Measurements from ENCODE around the gene SYNE2. TPM values are rescaled to one million over a fixed set of nuclear protein-coding genes. Genes with fewer than 3 reads are reported as not detected.
A peak's percentile ranks its signal among the peaks of the same experiment; 100 is the strongest.
"Not testable (repeated sequence)": the region's sequence is repeated elsewhere in the genome, so short reads cannot be mapped to it uniquely, and the experiment has no call there.

Gene SYNE2
- polyA plus RNA-seq, 1 donor, result 158 TPM

DNA sequence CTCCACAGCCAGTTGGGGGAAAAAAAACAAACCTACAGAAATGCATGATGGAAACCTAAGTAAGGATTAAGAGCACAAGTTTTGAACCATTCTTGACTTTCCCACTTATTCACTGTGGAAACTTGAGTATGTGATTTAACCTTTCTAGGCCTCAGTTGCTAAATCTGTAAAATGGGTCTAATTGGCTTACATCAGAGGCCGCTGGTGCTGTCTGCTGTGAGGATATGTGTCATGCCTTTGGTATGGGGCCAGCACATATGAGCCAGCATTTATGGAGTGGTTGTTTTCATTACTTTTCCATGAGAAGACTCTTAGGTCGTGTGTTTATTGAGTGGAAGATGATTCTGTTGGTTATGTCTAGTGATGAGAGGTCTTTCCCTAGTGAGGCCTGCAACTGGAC lies 339.0 kb downstream of the SYNE2 start:
- no peak for DNase-seq

DNA sequence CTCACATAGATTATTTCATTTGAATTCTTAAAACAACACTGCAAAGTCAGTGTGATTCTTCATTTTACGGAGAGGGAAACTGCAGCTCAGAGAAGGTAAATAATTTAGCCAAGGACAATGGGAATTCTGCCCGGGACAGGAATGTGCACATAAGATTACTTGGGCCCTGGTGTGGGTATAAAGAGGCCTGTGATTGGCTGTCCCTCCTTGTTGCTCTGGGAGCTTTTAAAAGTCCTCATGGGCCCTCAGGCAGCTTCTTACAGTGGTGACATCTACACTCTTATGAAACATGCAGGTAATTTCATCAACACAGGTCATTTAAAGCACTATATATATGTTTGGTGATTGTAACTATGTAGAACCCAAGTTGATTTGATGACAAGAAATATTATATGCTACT lies 341.0 kb downstream of the SYNE2 start:
- no peak for DNase-seq

DNA sequence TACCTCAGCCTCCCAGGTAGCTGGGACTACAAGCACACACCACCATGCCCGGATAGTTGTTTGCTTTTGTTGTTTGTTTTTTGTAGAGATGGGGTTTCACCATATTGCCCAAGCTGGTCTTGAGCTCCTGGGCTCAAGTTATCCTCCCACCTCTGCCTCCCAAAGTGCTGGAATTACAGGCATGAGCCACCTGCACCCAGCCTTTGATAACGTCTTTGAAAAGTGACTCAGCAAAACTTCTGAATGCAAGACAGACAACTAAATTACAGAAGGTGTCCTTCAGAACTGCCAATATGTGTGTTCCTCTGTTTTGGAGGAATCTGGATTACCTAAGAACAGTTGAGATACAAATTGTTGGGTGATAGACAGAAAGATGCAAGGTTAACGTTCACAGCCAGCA lies 341.6 kb downstream of the SYNE2 start:
- DNase-seq, result no peak

DNA sequence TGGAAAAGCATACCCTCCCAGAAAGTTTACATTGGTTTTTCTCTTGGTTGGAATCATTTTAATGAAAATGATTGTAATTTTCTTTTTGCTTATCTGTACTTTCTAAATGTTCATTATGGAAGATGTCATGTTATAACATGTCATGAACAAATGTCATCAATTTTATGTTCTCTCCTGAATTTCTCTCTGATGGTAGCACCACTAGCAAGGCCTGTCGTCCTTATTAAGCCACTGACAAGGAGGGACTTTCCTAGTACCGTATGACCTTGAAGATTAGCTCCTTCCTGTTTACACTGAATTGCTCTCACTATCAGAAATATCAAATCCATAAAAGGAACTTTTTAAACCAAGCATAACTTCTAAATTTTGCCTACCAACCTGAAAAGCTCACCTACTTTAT lies 342.4 kb downstream of the SYNE2 start:
- DNase-seq, result no peak

DNA sequence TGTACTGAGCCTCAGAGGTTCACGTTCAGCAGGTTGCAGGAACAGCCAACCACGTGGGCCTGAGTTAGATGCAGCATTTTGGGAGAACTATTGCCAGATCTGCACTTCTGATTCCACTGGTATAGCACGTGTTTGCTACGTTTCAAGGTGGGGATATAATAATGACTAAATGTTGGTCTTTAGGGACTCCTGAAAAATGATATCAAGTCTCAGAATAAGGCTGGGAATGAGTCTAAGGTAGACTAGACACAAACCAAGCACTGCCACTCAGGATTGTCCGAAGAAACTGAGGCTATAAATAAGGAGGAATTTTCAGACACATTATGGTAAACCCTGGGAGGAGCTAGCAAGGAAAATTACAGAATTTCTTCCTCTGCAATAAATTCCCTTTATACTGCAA lies 343.3 kb downstream of the SYNE2 start:
- no peak for DNase-seq

DNA sequence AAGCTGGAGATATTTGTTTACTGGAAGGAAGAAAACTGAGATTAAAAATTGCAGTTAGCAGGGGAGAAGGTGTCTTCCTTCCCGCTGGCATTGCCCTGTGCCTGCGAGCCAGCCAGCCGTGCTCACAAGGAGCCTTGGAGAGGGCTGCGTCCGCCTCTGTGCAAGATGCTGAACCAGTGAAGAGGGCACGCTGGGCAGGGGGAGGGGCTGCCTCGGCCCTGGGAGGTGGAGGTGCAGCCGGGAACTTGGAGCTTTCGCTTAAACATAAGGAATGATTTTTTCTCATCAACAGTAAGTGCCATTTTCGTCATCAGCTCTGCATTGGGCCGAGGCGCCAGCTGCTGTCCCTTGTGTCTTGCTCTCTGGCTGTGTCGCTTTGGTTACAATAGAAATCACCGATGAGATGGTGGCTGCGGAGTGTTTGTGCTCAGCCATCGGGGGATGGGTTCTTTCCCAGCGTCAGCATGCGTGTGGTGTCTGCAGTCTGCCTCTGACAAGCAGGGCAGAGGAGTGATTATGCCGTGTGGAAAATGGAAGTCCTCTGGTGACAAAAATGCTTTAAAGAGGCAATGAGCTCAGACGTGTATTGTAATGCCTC lies 344.1 kb downstream of the SYNE2 start:
- DNase-seq, result peak; percentile 60

DNA sequence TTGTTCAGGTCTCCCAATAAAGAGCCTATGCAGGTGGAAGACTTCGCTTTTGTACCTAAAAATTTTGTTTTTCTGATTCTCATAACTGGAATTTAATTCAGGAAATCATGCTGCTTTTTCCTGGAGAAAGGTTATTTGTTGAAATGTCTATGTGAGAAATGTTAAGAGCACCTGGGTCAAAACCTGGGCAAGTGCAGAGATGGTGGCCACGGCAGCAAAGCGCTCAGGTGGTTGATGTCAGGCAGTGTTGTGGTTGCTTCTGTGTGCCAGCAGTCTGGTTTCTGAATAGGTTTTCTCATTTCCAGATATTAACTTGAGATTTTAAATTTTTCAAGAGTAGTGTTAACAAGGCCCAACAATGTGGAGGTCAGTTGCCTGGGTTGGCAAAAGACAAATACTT lies 345.2 kb downstream of the SYNE2 start:
- no peak for DNase-seq

DNA sequence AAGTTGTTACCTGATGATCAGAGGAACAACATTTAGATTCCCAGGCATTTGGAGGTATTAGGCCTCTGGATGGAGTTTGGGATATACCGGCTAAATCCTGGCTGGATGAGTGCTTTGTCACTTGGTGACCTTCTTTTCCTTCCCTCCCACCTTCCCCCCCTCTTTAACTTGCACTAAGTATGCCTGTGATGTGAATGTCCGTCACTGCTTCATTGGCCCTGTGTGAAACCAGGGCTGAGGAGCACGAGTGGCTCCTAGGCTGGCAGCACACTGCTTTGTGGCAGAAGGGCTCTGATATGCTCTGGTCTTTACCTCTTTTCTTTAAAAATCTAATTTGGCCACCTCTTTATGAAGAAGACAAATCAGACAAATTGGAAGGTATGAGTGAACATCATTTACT lies 345.7 kb downstream of the SYNE2 start:
- no peak for DNase-seq

DNA sequence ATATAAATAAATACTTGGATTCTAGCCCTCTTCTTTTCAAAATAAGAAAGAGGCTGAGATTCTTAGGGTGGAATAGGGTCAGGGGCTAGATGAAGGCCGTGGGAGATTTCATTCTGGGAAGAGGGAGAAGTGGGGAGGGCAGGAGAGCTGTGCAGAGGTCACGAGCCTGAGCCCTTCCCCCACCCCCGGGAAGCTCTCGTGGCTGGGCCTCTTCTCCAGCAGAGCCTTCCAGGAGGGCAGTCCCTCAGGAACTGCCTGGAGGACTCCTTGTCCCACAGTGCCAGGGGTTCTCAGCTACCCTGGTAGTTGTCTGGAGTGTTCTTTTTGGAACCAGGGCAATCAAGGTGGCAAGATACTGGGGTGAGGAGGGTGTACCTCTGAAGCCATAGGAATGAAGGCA lies 347.4 kb downstream of the SYNE2 start:
- DNase-seq, result no peak

DNA sequence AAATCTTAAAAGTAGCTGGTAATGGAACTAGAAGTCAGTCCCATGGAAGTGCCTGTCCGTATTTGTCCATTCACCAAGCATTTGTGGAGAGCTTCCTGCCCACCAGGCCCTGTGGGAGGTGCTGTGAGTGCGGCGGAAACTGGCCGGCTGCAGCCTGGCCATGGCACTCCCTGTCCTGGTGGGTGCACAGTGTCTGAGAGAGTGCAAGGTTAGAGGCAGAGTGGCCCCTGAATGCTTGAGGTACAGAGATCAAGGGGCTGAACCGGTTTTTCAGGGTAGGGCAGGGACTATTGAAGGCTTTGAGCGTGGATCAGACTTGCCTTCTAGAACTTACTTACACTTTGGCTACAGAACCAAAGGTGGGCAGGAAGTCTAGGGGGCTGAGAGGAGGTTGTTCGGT lies 348.5 kb downstream of the SYNE2 start:
- DNase-seq, result no peak

DNA sequence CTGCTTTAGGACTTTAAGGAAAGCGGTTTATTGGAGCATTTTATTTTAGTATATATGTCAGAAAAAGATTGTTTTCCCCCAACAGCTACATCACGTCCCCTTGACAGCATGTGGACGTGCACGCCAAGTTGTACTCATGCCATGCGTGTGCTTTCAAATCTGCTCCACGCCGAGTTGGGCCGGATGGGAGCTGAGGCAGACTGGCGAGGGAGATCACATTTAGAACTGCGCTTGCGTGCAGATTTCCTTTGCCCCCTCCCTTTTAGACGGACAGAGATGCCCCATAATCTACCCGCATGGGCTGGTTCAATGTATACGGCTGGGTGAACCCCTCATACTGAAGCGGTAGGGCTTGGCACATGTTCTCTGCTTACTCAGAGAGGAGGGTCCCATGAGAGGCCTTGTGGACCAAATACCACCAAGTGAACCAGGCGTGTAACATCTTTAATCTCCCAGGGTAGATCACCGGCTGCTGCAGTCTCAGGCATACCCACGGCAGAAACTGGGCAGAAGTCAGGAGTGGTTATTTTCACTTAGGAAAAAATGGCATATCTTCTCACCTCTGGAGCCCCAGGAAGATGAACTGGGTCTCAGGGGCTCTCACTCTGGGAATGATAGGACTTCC lies 349.2 kb downstream of the SYNE2 start:
- DNase-seq, result no peak

DNA sequence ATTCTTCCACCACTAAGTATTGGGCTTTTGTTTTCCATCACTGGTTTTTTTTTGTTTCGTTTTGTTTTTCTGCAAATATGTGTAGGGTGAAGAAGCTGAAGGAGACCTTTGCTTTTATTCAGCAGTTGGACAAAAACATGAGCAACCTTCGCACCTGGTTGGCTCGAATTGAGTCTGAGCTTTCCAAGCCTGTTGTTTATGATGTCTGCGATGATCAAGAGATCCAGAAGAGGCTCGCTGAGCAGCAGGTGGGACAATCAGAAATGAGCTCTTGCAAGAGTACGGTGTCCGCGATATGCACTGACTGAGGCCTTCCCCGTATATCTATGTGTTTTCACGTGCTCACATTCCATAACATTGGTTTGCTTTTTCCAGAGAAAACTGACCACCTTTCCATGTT lies 349.9 kb downstream of the SYNE2 start:
- DNase-seq, result no peak

DNA sequence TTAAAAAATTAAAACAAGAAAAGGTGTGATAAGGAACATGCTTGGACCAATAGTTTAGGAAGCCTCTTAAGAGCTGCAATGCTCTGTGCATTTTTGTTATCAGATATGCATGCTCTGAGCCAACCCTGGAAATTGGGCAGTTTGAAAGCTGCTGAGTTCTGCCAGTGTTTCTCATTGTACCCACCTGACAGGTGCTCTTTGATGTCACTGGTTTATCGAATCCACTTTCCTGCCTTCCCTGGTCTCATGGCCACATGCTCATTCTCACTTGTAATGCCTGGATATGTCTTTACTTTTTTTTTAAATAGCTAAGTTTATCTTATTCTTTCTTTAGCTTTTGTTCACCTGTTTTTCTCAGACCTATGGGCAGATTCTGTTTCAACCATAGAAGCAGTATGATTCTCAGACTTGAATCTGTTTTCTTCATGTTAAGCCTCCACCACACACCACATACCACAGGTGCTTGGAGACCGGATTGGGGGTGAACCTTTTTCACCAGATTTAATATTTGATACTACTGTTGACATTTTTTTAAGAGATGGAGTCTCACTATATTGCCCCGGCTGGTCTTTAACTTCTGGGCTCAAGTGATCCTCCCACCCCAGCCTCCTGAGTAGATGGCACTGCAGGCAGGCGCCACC lies 350.7 kb downstream of the SYNE2 start:
- DNase-seq, result no peak

DNA sequence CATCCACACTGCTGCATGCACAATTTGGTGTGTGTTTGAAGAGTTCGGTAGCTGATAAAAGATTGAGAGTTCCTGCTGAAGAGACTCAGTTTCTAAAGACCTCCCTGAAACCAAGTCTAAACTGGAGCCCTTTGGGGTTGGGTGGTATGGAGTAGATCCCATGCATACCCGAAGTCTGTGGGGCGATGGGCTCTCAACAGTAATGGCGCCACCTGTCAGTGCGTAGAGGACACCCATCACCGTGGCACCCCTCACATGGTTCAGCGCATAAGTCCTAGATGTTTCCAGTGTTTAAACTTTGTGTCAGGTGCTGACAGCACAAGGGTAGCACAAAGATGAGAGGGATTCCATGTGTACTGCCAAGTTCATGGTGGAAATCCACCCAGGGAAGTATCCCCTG lies 355.5 kb downstream of the SYNE2 start:
- DNase-seq, result no peak

DNA sequence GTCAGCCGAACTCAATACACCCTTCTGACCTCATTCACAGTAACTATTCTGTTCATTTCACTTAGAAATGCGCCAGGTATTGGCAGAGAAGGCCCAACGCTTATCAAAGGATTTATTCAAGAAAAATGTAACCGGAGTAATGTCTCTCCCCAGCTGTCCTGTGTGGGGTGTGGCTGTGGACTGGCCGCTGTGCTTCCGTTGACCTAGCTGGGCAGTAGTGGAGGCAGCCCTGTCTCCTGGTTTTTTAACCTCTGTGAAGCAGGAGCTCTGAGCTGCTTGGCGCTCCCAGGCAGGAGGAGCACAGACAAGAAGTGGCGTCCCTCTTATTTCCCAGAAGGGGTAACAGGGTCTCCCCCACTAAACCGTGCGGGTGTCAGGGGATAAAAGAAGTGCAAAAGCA lies 356.2 kb downstream of the SYNE2 start:
- DNase-seq, result no peak

DNA sequence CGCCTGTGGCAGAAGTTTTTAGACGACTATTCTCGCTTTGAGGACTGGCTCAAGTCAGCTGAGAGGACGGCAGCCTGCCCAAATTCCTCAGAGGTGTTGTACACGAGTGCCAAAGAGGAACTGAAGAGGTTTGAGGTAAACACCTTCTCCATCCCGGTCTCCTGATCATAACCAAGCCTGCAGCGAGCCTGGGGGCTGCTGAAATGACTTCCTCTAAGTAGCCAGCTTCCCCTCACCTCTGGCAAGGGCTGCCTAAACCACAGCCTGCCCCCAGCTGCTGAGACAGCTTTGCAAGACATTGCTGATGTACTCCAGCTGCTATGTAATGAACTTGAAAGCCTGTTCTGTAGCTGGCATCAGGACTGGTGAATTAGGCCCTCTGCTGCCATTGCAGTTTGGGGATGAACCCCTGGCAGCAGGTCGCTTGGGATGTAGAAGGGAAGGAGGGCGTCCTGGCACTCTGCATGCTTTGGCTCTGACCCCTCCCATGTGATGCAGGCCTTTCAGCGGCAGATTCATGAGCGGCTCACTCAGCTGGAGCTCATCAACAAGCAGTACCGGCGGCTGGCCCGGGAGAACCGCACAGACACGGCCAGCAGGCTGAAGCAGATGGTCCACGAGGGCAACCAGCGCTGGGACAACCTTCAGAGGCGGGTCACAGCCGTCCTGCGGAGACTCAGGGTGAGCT lies 356.8 kb downstream of the SYNE2 start:
- no peak for DNase-seq

DNA sequence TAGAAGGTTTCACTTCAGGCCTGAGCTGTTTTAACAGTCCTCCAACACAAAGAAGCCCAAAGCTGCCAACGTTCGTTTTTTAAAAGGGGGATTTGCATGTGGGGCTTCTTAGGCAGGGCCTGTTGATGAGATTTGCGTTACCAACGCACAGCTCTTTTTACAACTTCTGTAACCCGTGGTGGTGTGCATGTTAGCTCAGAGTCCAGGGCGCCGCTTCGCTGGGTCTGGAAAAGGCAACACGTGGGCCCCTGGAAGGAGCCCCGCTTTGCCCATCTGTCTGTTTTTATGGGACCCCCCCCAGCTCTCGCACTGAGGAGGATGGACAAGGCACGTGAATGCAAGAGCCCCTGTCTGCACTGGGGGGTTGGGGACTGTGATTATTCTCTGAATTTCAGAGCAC lies 357.4 kb downstream of the SYNE2 start:
- DNase-seq, result no peak

DNA sequence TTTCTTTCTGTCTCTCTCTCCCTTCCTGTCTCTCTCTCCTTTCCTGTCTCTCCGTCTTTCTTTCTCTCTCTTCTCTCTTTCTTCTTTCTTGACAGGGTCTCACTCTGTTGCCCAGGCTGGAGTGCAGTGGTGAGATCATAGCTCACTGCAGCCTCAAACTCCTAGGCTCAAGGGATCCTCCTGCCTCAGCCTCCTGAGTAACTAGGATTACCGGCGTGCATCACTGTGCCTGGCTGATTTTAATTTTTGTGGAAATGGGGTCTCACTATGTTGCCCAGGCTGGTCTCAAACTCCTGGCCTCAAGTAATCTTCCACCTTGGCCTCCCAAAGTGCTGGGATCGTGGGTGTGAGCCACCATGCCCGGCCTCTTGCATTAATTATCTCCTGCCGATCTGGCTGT lies 358.1 kb downstream of the SYNE2 start:
- not testable (repeated sequence) for DNase-seq

DNA sequence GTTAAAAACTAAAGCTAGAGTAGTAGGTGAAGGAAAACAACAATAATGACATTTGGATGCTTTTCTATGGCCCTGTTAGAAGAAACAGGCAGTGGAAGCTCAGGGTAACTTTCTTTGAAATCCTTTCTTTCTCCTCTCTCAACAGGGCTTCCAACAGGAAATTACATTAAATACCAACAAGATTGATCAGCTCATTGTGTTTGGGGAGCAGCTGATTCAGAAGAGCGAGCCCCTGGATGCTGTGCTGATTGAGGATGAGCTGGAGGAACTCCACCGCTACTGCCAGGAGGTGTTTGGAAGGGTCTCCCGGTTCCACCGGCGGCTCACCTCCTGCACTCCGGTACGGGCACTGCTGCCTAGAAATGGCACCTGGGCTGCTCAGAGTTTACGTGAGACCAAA lies 359.9 kb downstream of the SYNE2 start:
- DNase-seq, result no peak

DNA sequence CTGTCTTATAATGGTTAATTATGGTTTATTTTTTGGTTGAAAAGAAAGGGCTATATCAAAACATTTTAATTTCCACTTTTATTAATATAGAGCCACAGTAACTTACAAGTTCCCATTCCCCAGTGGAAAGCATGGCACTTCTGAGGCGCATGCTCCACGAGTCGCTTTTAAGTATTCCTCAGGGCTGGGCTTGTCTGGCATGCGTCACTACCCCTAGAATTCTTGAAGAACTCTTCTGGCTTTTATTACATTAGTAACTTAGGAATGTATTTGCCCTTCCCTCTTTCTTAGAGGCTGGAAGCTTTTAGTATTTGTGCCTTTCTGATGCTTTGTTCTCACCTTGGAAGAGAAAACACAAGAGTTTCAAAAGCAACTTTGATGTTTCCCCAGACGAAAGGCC lies 360.3 kb downstream of the SYNE2 start:
- no peak for DNase-seq

DNA sequence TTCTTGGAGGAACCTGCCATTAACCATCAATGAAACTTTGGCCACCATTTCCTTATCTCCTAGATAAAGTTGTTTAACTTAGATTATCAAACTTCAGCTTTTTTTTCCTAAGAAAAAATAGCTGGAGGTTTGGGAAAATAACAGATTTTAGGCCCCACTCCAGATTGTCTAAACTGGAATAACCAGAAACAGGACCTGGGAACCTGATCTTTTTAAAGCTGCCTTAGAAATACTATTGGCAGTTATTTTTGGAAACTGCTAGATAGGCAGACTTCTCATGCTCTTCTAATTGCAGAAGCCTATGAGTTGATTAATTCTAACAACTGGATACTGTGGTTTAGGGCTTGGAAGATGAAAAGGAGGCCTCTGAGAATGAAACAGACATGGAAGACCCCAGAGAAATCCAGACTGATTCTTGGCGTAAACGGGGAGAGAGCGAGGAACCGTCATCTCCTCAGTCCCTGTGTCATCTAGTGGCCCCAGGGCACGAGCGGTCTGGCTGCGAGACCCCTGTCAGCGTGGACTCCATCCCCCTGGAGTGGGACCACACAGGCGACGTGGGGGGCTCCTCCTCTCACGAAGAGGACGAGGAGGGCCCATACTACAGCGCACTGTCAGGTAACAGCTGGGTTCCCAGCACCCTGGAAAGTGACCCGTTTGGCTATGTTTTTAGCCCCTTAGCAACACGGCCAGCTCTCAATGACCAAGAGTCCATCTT lies 361.2 kb downstream of the SYNE2 start:
- no peak for DNase-seq

DNA sequence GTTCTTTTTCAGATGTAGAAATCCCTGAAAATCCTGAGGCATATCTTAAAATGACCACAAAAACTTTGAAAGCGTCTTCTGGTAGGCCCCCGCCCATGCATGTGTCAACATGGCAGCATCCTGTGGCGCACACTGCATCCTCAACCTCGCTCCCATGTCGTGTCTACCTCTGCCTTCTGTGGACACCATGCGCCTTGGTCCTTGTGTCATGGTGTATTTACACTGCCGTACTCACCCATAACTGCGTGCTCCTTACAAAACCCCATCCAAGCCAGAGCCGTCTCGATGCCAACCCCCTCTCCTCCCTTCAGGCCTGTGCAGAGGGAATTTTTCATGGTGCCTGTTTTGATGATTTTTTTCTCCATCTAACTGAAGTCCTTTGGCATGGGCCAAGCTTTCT lies 362.5 kb downstream of the SYNE2 start:
- no peak for DNase-seq

DNA sequence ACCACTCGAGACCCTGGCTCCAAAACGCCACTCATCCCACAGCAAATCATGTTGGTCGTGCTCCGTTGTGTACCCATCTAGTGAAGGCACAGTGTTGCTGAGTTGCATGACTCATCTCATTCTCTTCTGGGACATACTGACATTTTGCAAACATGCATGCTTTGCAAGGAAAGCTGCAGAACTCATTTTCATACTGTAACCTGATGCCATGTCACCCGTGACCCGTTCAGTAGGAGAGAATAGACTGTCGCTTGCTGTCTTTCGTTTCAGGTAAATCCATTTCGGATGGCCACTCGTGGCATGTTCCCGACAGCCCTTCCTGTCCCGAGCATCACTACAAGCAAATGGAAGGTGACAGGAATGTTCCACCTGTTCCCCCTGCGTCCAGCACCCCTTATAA lies 363.2 kb downstream of the SYNE2 start:
- DNase-seq, result no peak

Measured in left kidney (tissue), 2 donors.